ENCODE measurements around the gene SH3BP2. TPM values are rescaled to one million over a fixed set of nuclear protein-coding genes. Genes with fewer than 3 reads are reported as not detected.

SH3BP2 gene
- total and polyA plus RNA-seq, 12 donors = 10.4 to 47.7 (median 16.4) TPM

DNA sequence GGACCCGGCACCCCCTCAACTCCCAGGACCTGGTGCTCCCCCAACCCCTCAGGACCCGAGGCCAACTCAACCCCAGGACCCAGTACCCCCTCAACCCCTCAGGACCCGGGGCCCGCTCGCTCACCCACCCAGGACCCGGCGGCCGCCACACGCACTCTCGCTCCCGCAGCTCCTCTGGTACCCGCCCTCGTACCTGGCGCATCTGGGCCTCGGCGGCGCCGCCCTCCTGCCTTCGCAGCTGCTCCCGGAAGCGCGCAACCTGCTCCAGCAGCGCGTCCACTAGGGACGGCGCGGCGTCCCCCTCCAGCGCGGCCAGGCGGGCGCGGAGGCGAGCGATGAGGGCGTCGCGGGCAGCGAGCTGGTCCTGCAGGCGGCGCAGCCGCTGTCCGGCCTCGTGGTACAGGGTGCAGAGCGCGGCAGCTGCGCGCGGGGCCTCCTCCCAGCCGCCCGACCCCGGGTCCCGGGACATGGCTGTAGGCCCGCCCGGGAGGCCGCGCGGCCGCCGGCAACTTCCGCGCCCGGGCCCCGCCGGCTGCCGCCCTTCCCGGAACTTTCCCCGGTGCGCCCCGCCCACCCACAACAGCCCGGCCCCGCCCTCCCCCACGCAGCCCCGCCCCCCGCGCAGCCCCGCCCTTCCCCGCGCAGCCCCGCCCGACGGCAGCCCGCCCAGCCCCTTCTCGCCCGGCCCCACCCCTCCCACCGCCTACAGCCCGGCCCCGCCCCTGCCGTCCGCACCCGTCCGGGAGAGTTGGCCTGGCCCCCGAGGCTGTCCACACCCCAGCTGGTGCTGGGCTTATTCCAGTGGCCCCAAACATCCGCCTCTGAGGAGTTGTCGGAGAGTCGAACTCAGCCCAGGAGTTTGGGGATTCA, 36.8 kb upstream of the SH3BP2 start, which contains the start of gene TNIP2:
Gene TNIP2 (minus strand): TSS at position 516 of the 870 bp plus-strand sequence. CDS start 47 bp downstream, at position 469.
- intact Hi-C loops (cut with DNase I) = loop anchor here in 5 of 10 donors (5.0 to 10.0 kb wide), 5 partner anchors 179 to 289 kb away; partner anchors contain the start of genes GRK4 (in 1 of the 5) and NOP14 (in 1 of the 5)
- DNase-seq = peak; percentile 89 to 92
- peaks cover 0 to 17% (median 0%) of the 10 kb centered on the region in 9 donors for H3K36me3 ChIP-seq
- H3K9me3 ChIP-seq = no peaks in the 10 kb centered on the region
- H3K27ac ChIP-seq = peak within 1 kb of the TSS; percentile 70 to 98 (median 90)
- ATAC-seq = peak; percentile 76 to 93 (median 90)
- 0 to 1% methylated on average over 28 to 87 of the region's 96 CpGs for WGBS, 2 donors
- TF ChIP-seq, protein P1, sequence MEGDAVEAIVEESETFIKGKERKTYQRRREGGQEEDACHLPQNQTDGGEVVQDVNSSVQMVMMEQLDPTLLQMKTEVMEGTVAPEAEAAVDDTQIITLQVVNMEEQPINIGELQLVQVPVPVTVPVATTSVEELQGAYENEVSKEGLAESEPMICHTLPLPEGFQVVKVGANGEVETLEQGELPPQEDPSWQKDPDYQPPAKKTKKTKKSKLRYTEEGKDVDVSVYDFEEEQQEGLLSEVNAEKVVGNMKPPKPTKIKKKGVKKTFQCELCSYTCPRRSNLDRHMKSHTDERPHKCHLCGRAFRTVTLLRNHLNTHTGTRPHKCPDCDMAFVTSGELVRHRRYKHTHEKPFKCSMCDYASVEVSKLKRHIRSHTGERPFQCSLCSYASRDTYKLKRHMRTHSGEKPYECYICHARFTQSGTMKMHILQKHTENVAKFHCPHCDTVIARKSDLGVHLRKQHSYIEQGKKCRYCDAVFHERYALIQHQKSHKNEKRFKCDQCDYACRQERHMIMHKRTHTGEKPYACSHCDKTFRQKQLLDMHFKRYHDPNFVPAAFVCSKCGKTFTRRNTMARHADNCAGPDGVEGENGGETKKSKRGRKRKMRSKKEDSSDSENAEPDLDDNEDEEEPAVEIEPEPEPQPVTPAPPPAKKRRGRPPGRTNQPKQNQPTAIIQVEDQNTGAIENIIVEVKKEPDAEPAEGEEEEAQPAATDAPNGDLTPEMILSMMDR (IDR thresholded peaks at IDR 0.05) = peak in 8 of 9 donors; percentile 8 to 65 (median 37)
- no peaks in the 10 kb centered on the region for H3K27me3 ChIP-seq
- peak within 1 kb of the TSS; percentile 72 to 99 (median 88) for H3K4me3 ChIP-seq
- H3K4me1 ChIP-seq = peaks cover 1 to 36% (median 17%) of the 10 kb centered on the region in 9 donors

DNA sequence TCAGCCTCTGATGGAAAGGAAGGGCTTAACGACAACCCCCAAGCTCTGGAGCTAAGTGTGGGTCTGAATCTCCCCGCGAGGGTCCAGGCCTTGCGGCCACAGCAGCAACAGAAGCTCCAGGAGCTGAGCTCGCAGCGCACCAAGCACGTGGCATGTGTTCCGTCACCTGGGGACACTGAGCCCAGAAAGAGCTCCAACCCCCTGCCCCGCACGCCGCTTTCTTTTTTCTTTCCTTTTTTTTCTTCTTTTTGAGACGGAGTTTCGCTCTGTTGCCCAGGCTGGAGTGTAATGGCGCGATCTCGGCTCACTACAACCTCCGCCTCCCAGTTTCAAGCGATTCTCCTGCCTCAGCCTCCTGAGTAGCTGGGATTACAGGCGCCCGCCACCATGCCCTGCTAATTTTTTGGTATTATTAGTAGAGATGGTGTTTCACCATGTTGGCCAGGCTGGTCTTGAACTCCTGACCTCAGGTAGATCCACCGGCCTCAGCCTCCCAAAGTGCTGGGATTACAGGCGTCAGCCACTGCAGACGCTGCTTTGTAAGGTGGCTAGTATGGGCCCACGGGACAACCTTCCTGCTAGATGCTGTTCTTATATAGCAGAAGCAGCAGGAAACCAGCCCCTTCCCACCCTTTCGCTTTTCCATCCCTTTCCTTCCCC, 36.1 kb upstream of the SH3BP2 start:
- Histone ChIP-seq H3K27ac (peak overlapping the region in 9 of 10 donors; percentile 50 to 78 (median 68)), H3K36me3 (peaks cover 0 to 17% (median 0%) of the 10 kb centered on the region in 9 donors), H3K27me3 (no peaks in the 10 kb centered on the region), H3K4me3 (peak overlapping the region in 9 of 10 donors; percentile 25 to 99 (median 46)), H3K4me1 (peaks cover 0 to 35% (median 16%) of the 10 kb centered on the region in 9 donors), H3K9me3 (no peaks in the 10 kb centered on the region)
- ATAC-seq = peak in 1 of 8 donors; percentile 17
- intact Hi-C loops (cut with DNase I) = loop anchor here in 5 of 10 donors (5.0 to 10.0 kb wide), 5 partner anchors 178 to 288 kb away; partner anchors contain the start of genes GRK4 (in 1 of the 5) and NOP14 (in 1 of the 5)
- DNase-seq = no peak
- TF ChIP-seq, protein P1 (IDR thresholded peaks at IDR 0.05) = no peak
- 70 to 72% methylated on average over 25 of the region's 25 CpGs for WGBS, 2 donors

GRCh38 chr4:2757426-2757825, 35.5 kb upstream of the SH3BP2 start:
- Histone ChIP-seq H3K4me3 (no peak overlapping the region), H3K4me1 (peaks cover 0 to 32% (median 12%) of the 10 kb centered on the region in 9 donors), H3K36me3 (peaks cover 0 to 11% (median 0%) of the 10 kb centered on the region in 9 donors), H3K27me3 (no peaks in the 10 kb centered on the region), H3K27ac (peak overlapping the region in 2 of 10 donors; percentile 67 to 71), H3K9me3 (no peaks in the 10 kb centered on the region)
- TF ChIP-seq, protein P1 (IDR thresholded peaks at IDR 0.05) = no peak
- ATAC-seq (no peak), DNase-seq (no peak)
- 91 to 96% methylated on average over 3 of the region's 3 CpGs for WGBS, 2 donors
- intact Hi-C loops (cut with DNase I) = loop anchor here in 5 of 10 donors (5.0 to 10.0 kb wide), 5 partner anchors 177 to 287 kb away; partner anchors contain the start of genes GRK4 (in 1 of the 5) and NOP14 (in 1 of the 5)

Measured in heart right ventricle (tissue), 16 donors.